Activated T-cell treated with anti-CD3 and anti-CD28 coated beads, Interleukin-2, amount 50 U/mL, for 24 hours (primary cell): Measurements from ENCODE around the gene GPHN.
A peak's percentile ranks its signal among the peaks of the same experiment; 100 is the strongest.
"Not testable (repeated sequence)": the region's sequence is repeated elsewhere in the genome, so short reads cannot be mapped to it uniquely, and the experiment has no call there.

ENCODE experiments used
- DNase-seq: peaks from one replicate; pipeline ENCODE4 v3.0.0-alpha.2; 2020
- H3K27ac Mint-ChIP-seq: 2 replicates; pipeline ENCODE4 v1.8.0; 2020; ENCODE audit warnings: mild to moderate bottlenecking, mixed read lengths
- H3K27me3 Mint-ChIP-seq: 2 replicates; pipeline ENCODE4 v1.8.0; 2020; ENCODE audit warnings: mixed read lengths
- H3K36me3 Mint-ChIP-seq: 2 replicates; pipeline ENCODE4 v1.8.0; 2020; ENCODE audit warnings: low read depth, mixed read lengths
- H3K4me1 Mint-ChIP-seq: 2 replicates; pipeline ENCODE4 v1.8.0; 2020; ENCODE audit warnings: low read depth, mixed read lengths
- H3K4me3 Mint-ChIP-seq: 2 replicates; pipeline ENCODE4 v1.8.0; 2020; ENCODE audit warnings: mild to moderate bottlenecking, moderate library complexity, mixed read lengths
- H3K9me3 Mint-ChIP-seq: 2 replicates; pipeline ENCODE4 v1.8.0; 2020; ENCODE audit warnings: mixed read lengths

GPHN gene

GRCh38 chr14:66709291-66709690 lies 201.3 kb downstream of the GPHN start:
- Mint-ChIP-seq H3K4me3 (no peak overlapping the region), H3K27ac (no peak overlapping the region), H3K27me3 (no peaks in the 10 kb centered on the region), H3K36me3 (peaks cover 13% of the 10 kb centered on the region), H3K9me3 (peaks cover 37% of the 10 kb centered on the region), H3K4me1 (peaks cover 7% of the 10 kb centered on the region)
- no peak for DNase-seq

GRCh38 chr14:66714291-66714690 lies 206.3 kb downstream of the GPHN start:
- not testable (repeated sequence) for DNase-seq, H3K27me3 Mint-ChIP-seq, H3K4me3 Mint-ChIP-seq
- H3K9me3 Mint-ChIP-seq: peaks cover 23% of the 10 kb centered on the region
- peak overlapping the region; percentile 12 for H3K27ac Mint-ChIP-seq
- H3K4me1 Mint-ChIP-seq: peaks cover 31% of the 10 kb centered on the region
- peaks cover 39% of the 10 kb centered on the region for H3K36me3 Mint-ChIP-seq

GRCh38 chr14:66715313-66715712 lies 207.4 kb downstream of the GPHN start:
- Mint-ChIP-seq H3K4me3 (peak overlapping the region; percentile 21), H3K4me1 (peaks cover 31% of the 10 kb centered on the region), H3K36me3 (peaks cover 42% of the 10 kb centered on the region), H3K9me3 (peaks cover 23% of the 10 kb centered on the region)
- not testable (repeated sequence) for H3K27ac Mint-ChIP-seq, H3K27me3 Mint-ChIP-seq, DNase-seq

GRCh38 chr14:66716227-66716626 lies 208.3 kb downstream of the GPHN start:
- H3K4me3 Mint-ChIP-seq: no peak overlapping the region
- H3K4me1 Mint-ChIP-seq: peaks cover 31% of the 10 kb centered on the region
- DNase-seq: no peak
- no peak overlapping the region for H3K27ac Mint-ChIP-seq
- H3K9me3 Mint-ChIP-seq: peaks cover 20% of the 10 kb centered on the region
- no peaks in the 10 kb centered on the region for H3K27me3 Mint-ChIP-seq
- H3K36me3 Mint-ChIP-seq: peaks cover 42% of the 10 kb centered on the region

GRCh38 chr14:66717561-66718140 lies 209.7 kb downstream of the GPHN start:
- DNase-seq: no peak
- no peaks in the 10 kb centered on the region for H3K27me3 Mint-ChIP-seq
- H3K4me3 Mint-ChIP-seq: no peak overlapping the region
- H3K27ac Mint-ChIP-seq: no peak overlapping the region
- peaks cover 37% of the 10 kb centered on the region for H3K36me3 Mint-ChIP-seq
- peaks cover 33% of the 10 kb centered on the region for H3K4me1 Mint-ChIP-seq
- peaks cover 13% of the 10 kb centered on the region for H3K9me3 Mint-ChIP-seq

- Mint-ChIP-seq H3K4me1 (peaks cover 4% of the 10 kb centered on the region), H3K9me3 (peaks cover 34% of the 10 kb centered on the region), H3K36me3 (peaks cover 48% of the 10 kb centered on the region), H3K27ac (no peak overlapping the region), H3K27me3 (no peaks in the 10 kb centered on the region), H3K4me3 (no peak overlapping the region)
- DNase-seq: no peak
Observed at GRCh38 chr14:66724996-66725395, 217.0 kb downstream of the GPHN start.

- H3K27ac Mint-ChIP-seq, DNase-seq, H3K4me1 Mint-ChIP-seq, H3K4me3 Mint-ChIP-seq, H3K27me3 Mint-ChIP-seq: not testable (repeated sequence)
- Mint-ChIP-seq H3K36me3 (peaks cover 56% of the 10 kb centered on the region), H3K9me3 (peaks cover 45% of the 10 kb centered on the region)
Observed at GRCh38 chr14:66731298-66731697, 223.4 kb downstream of the GPHN start.

- Mint-ChIP-seq H3K4me3 (no peak overlapping the region), H3K27ac (no peak overlapping the region), H3K36me3 (peaks cover 43% of the 10 kb centered on the region), H3K27me3 (no peaks in the 10 kb centered on the region), H3K9me3 (peaks cover 27% of the 10 kb centered on the region), H3K4me1 (no peaks in the 10 kb centered on the region)
- DNase-seq: no peak
Observed at GRCh38 chr14:66735853-66736252, 227.9 kb downstream of the GPHN start.

- Mint-ChIP-seq H3K27me3 (no peaks in the 10 kb centered on the region), H3K9me3 (peaks cover 18% of the 10 kb centered on the region), H3K36me3 (peaks cover 26% of the 10 kb centered on the region), H3K4me1 (no peaks in the 10 kb centered on the region), H3K4me3 (no peak overlapping the region), H3K27ac (no peak overlapping the region)
- no peak for DNase-seq
Observed at GRCh38 chr14:66739826-66740225, 231.9 kb downstream of the GPHN start.

GRCh38 chr14:66745078-66745477 lies 237.1 kb downstream of the GPHN start:
- Mint-ChIP-seq H3K36me3 (peaks cover 7% of the 10 kb centered on the region), H3K27ac (no peak overlapping the region), H3K4me3 (no peak overlapping the region), H3K9me3 (peaks cover 5% of the 10 kb centered on the region), H3K4me1 (no peaks in the 10 kb centered on the region), H3K27me3 (no peaks in the 10 kb centered on the region)
- DNase-seq: no peak

- Mint-ChIP-seq H3K4me1 (peaks cover 2% of the 10 kb centered on the region), H3K9me3 (no peaks in the 10 kb centered on the region), H3K27me3 (no peaks in the 10 kb centered on the region), H3K27ac (no peak overlapping the region), H3K36me3 (peaks cover 7% of the 10 kb centered on the region), H3K4me3 (no peak overlapping the region)
- no peak for DNase-seq
Observed at GRCh38 chr14:66746316-66747006, 238.5 kb downstream of the GPHN start.

- H3K27ac Mint-ChIP-seq: peak overlapping the region; percentile 4
- peaks cover 14% of the 10 kb centered on the region for H3K4me1 Mint-ChIP-seq
- peaks cover 7% of the 10 kb centered on the region for H3K36me3 Mint-ChIP-seq
- no peaks in the 10 kb centered on the region for H3K9me3 Mint-ChIP-seq
- no peaks in the 10 kb centered on the region for H3K27me3 Mint-ChIP-seq
- no peak for DNase-seq
- H3K4me3 Mint-ChIP-seq: no peak overlapping the region
Observed at GRCh38 chr14:66752109-66752508, 244.2 kb downstream of the GPHN start.

- Mint-ChIP-seq H3K4me1 (no peaks in the 10 kb centered on the region), H3K27me3 (no peaks in the 10 kb centered on the region), H3K9me3 (peaks cover 3% of the 10 kb centered on the region), H3K27ac (no peak overlapping the region), H3K36me3 (no peaks in the 10 kb centered on the region), H3K4me3 (no peak overlapping the region)
- DNase-seq: no peak
Observed at GRCh38 chr14:66758031-66758613, 250.2 kb downstream of the GPHN start.

- Mint-ChIP-seq H3K36me3 (peaks cover 14% of the 10 kb centered on the region), H3K4me1 (no peaks in the 10 kb centered on the region), H3K27ac (no peak overlapping the region), H3K4me3 (no peak overlapping the region), H3K27me3 (no peaks in the 10 kb centered on the region), H3K9me3 (peaks cover 2% of the 10 kb centered on the region)
- no peak for DNase-seq
Observed at GRCh38 chr14:66772146-66772545, 264.2 kb downstream of the GPHN start.

- Mint-ChIP-seq H3K4me1 (no peaks in the 10 kb centered on the region), H3K27me3 (no peaks in the 10 kb centered on the region), H3K4me3 (no peak overlapping the region), H3K9me3 (peaks cover 8% of the 10 kb centered on the region), H3K36me3 (peaks cover 38% of the 10 kb centered on the region), H3K27ac (no peak overlapping the region)
- DNase-seq: no peak
Observed at GRCh38 chr14:66782853-66783252, 274.9 kb downstream of the GPHN start.
